AG10803 (cell line): ENCODE results near the gene MAN2A2.
"Not testable (repeated sequence)": the region's sequence is repeated elsewhere in the genome, so short reads cannot be mapped to it uniquely, and the experiment has no call there.

Experiments used
- DNase-seq: peaks from one replicate; pipeline ENCODE4 v3.0.0; 2010; ENCODE audit warnings: low read depth
- H3K4me3 ChIP-seq: 2 replicates; pipeline ENCODE4 v1.5.1; 2011; ENCODE audit warnings: mild to moderate bottlenecking, low read length, control low read depth
- TF ChIP-seq, protein P1 (sequence below): conservative IDR thresholded peaks from 2 replicates; pipeline ENCODE4 v1.5.1; 2011; ENCODE audit warnings: mild to moderate bottlenecking, low read length, control low read depth, inconsistent platforms

MAN2A2 gene

DNA sequence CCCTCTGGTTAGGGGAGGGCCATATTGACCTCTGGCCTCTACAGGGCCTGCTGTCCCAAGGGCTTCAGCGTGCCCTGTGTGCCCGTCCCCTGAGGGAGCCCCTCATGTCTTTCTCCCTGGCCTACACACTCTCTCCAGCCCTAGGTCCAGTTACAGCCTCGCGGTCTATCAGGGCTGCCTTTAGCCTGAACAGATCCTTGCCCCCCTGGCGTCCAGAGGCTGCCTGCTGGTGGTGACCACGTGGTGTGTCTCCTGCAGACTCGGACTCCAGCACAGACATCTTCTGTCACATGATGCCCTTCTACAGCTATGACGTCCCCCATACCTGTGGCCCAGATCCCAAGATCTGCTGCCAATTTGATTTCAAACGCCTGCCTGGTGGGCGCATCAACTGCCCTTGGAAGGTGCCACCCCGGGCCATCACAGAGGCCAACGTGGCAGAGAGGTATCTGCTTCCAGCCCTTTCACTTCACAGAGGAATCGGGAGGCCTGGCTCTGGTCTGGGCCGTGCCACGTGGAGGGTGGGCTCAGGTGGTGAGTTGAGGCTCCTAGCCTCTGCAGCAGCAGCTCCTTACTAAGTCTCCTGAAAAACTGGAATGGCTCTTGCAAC is 4.1 kb downstream of the MAN2A2 start:
- TF ChIP-seq, protein P1, sequence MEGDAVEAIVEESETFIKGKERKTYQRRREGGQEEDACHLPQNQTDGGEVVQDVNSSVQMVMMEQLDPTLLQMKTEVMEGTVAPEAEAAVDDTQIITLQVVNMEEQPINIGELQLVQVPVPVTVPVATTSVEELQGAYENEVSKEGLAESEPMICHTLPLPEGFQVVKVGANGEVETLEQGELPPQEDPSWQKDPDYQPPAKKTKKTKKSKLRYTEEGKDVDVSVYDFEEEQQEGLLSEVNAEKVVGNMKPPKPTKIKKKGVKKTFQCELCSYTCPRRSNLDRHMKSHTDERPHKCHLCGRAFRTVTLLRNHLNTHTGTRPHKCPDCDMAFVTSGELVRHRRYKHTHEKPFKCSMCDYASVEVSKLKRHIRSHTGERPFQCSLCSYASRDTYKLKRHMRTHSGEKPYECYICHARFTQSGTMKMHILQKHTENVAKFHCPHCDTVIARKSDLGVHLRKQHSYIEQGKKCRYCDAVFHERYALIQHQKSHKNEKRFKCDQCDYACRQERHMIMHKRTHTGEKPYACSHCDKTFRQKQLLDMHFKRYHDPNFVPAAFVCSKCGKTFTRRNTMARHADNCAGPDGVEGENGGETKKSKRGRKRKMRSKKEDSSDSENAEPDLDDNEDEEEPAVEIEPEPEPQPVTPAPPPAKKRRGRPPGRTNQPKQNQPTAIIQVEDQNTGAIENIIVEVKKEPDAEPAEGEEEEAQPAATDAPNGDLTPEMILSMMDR, result no peak
- no peak for DNase-seq
- H3K4me3 ChIP-seq, result no peak overlapping the region

DNA sequence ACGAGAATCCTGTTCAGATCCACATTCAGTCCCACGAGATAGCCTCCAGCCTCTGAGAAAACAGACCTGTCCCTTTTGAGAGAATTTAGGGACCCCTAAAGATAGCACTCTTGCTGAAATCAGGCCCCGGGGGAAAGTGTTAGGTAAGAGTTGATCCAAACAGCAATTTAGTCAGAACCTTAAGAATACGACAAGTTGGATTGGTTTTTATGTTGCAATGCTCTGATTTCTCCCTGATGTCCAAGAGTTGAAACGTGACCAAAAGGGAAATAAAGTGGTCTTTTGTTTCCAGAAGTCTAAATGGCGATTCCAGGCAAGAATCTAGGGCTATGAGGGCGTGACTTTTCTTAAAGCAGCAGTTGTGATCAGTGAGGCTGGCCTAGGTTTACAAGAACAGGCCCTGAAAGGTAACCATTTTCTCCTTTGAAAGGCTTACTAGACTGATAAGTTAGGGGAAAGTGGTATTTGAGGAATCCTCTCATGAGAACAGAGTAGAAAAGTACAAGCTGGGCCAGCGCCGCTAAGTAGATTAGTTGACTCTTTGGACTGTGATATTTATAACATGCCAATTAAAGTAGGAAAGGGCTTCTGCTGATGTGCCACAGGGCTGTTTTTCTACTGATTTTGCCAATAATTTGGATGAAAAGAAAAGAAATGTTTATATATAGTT is 4.9 kb downstream of the MAN2A2 start:
- DNase-seq, result no peak
- no peak overlapping the region for H3K4me3 ChIP-seq
- TF ChIP-seq, protein P1, result no peak

DNA sequence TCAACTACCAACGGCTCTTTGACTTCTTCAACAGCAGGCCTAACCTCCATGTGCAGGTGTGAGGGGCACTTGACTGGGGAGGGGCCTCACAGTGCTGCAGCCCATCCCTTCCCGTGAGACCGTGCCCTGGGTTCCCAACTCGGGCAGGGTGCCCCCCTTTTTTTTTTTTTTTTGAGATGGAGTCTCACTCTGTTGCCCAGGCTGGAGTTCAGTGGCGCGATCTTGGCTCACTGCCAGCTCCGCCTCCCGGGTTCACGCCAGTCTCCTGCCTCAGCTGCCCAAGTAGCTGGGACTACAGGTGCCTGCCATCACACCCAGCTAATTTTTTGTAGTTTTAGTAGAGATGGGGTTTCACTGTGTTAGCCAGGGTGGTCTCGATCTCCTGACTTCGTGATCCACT is 6.3 kb downstream of the MAN2A2 start:
- H3K4me3 ChIP-seq, DNase-seq: not testable (repeated sequence)

DNA sequence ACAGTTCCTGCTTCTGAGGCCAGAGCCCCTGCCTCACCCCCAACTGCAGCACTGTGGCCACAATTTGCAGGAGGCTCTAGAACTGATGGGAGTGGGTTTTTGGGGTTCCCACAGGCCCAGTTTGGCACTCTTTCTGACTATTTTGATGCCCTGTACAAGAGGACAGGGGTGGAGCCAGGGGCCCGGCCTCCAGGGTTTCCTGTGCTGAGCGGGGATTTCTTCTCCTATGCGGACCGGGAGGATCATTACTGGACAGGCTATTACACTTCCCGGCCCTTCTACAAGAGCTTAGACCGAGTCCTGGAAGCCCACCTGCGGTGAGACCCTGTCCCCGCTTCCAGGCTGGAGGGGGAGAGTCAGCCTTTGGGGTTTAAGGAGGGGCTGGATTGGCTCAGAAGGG is 6.9 kb downstream of the MAN2A2 start:
- TF ChIP-seq, protein P1, result no peak
- no peak for DNase-seq
- H3K4me3 ChIP-seq, result no peak overlapping the region

DNA sequence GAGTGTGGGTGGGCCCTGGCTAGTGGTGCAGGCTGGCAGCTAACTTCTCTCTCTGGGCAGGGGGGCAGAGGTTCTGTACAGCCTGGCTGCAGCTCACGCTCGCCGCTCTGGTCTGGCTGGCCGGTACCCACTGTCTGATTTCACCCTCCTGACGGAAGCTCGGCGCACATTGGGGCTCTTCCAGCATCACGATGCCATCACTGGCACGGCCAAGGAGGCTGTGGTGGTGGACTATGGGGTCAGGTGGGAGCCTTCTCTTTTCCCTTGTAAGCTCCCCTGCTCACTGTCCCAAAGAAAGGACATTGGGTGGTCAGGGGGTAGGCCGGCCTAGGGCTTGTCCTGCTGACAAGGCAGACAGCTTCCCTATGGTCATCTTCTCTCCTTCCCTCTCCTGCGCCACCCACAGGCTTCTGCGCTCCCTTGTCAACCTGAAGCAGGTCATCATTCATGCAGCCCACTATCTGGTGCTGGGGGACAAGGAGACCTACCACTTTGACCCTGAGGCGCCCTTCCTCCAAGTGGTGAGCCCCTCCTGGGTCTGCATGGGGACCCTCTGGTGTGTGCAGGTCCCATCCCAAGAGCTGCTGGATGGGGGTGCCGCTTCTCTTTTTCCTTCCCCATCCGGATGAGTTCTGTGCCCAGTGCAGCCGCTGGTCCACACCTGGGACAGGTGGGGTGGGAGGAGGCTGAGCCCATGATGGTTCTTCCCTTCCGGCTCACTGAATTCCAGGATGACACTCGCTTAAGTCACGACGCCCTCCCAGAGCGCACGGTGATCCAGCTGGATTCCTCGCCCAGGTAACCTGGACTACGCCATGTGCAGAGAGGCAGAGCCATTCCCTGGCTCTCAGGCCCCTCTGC is 7.6 kb downstream of the MAN2A2 start:
- no peak overlapping the region for H3K4me3 ChIP-seq
- TF ChIP-seq, protein P1, result no peak

DNA sequence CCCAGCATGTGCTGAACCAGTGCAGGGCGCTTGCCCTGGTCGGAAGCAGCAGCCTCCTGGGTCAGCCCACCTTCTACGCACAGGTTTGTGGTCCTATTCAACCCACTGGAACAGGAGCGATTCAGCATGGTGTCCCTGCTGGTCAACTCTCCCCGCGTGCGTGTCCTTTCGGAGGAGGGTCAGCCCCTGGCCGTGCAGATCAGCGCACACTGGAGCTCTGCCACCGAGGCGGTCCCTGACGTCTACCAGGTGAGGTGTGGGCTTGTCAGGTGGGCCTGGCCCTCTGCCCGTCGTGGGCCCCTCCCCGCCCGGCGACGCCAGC is 8.2 kb downstream of the MAN2A2 start:
- no peak for DNase-seq
- TF ChIP-seq, protein P1, result no peak

More for the DNA sequence above, 7.6 kb downstream of the MAN2A2 start:
- DNase-seq, result no peak

DNA sequence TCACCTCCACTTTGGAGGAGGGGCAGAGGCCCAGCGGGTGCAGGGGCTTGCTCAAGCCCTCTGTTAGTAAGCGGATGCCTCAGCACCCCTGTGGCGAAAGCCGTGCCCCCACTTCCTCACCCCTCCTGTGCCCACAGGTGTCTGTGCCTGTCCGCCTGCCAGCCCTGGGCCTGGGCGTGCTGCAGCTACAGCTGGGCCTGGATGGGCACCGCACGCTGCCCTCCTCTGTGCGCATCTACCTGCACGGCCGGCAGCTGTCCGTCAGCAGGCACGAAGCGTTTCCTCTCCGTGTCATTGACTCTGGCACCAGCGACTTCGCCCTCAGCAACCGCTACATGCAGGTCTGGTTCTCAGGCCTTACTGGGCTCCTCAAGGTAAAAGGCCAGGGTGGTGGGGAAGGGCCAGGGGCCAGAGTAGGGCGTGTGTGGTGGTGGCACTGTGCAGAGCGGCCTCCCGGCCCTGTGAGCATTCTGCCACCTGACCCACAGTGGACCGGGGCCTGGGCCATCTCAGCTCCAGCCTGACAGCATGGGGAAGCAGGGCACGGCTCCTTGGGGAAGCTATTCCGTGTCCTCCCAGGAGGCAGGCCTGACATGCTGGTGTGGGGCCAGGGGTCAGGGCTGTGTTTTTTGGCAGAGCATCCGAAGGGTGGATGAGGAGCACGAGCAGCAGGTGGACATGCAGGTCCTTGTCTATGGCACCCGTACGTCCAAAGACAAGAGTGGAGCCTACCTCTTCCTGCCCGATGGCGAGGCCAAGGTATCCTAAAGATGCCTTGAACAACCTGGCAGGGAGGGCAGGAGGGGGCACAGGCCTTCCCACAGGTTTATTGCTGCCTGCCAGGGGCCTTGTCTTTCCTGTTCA is 9.0 kb downstream of the MAN2A2 start:
- TF ChIP-seq, protein P1, result no peak
- no peak for DNase-seq
- H3K4me3 ChIP-seq, result no peak overlapping the region

More for the DNA sequence above, 8.2 kb downstream of the MAN2A2 start:
- no peak overlapping the region for H3K4me3 ChIP-seq
